Mucosa of stomach (tissue), 1 donor: Measurements from ENCODE around the gene CASK.

Source experiments
- H3K27me3 ChIP-seq: one replicate; pipeline ENCODE4 v1.7.0; 2013; ENCODE audit warnings: mild to moderate bottlenecking, low read length; ENCODE audit not compliant: control insufficient read depth, insufficient read depth
- H3K36me3 ChIP-seq: one replicate; pipeline ENCODE4 v1.7.0; 2013; ENCODE audit warnings: low read length; ENCODE audit not compliant: control insufficient read depth, insufficient read depth
- H3K4me1 ChIP-seq: one replicate; pipeline ENCODE4 v1.7.0; 2013; ENCODE audit warnings: mild to moderate bottlenecking, low read length; ENCODE audit not compliant: control insufficient read depth, insufficient read depth
- H3K4me3 ChIP-seq: one replicate; pipeline ENCODE4 v1.7.0; 2013; ENCODE audit warnings: low read length
- H3K9ac ChIP-seq: one replicate; pipeline ENCODE4 v1.7.0; 2013; ENCODE audit warnings: mild to moderate bottlenecking, low read length, moderate library complexity
- H3K9me3 ChIP-seq: one replicate; pipeline ENCODE4 v1.7.0; 2013; ENCODE audit warnings: mild to moderate bottlenecking, low read length, moderate library complexity; ENCODE audit not compliant: control insufficient read depth
- donor health status: Pancreatic carcinoma.

Gene CASK

GRCh38 chrX:41808047-41808446 lies 115.3 kb downstream of the CASK start:
- no peak overlapping the region for H3K4me3 ChIP-seq
- H3K36me3 ChIP-seq = no peaks in the 10 kb centered on the region
- H3K4me1 ChIP-seq = no peaks in the 10 kb centered on the region
- H3K9ac ChIP-seq = no peak overlapping the region
- H3K27me3 ChIP-seq = no peaks in the 10 kb centered on the region
- H3K9me3 ChIP-seq = no peaks in the 10 kb centered on the region

GRCh38 chrX:41802958-41803357 lies 120.4 kb downstream of the CASK start:
- Histone ChIP-seq H3K27me3 (no peaks in the 10 kb centered on the region), H3K36me3 (no peaks in the 10 kb centered on the region), H3K9ac (no peak overlapping the region), H3K4me3 (no peak overlapping the region), H3K9me3 (no peaks in the 10 kb centered on the region), H3K4me1 (peaks cover 6% of the 10 kb centered on the region)

GRCh38 chrX:41799661-41800060 lies 123.7 kb downstream of the CASK start:
- H3K4me1 ChIP-seq = peaks cover 6% of the 10 kb centered on the region
- no peaks in the 10 kb centered on the region for H3K36me3 ChIP-seq
- no peak overlapping the region for H3K9ac ChIP-seq
- H3K27me3 ChIP-seq = no peaks in the 10 kb centered on the region
- H3K4me3 ChIP-seq = no peak overlapping the region
- no peaks in the 10 kb centered on the region for H3K9me3 ChIP-seq

- Histone ChIP-seq H3K9ac (no peak overlapping the region), H3K27me3 (no peaks in the 10 kb centered on the region)
Observed at GRCh38 chrX:41796577-41796976, 126.8 kb downstream of the CASK start.

GRCh38 chrX:41796046-41796445 lies 127.3 kb downstream of the CASK start:
- Histone ChIP-seq H3K9me3 (no peaks in the 10 kb centered on the region), H3K4me1 (peaks cover 6% of the 10 kb centered on the region), H3K9ac (no peak overlapping the region), H3K36me3 (no peaks in the 10 kb centered on the region), H3K27me3 (no peaks in the 10 kb centered on the region), H3K4me3 (no peak overlapping the region)

More at GRCh38 chrX:41796577-41796976, 126.8 kb downstream of the CASK start:
- Histone ChIP-seq H3K4me1 (peaks cover 6% of the 10 kb centered on the region), H3K9me3 (no peaks in the 10 kb centered on the region), H3K4me3 (no peak overlapping the region), H3K36me3 (no peaks in the 10 kb centered on the region)

GRCh38 chrX:41789374-41789773 lies 134.0 kb downstream of the CASK start:
- Histone ChIP-seq H3K9ac (no peak overlapping the region), H3K4me3 (no peak overlapping the region), H3K4me1 (no peaks in the 10 kb centered on the region), H3K27me3 (no peaks in the 10 kb centered on the region), H3K36me3 (no peaks in the 10 kb centered on the region), H3K9me3 (no peaks in the 10 kb centered on the region)

- H3K4me3 ChIP-seq = no peak overlapping the region
- no peaks in the 10 kb centered on the region for H3K9me3 ChIP-seq
- H3K27me3 ChIP-seq = no peaks in the 10 kb centered on the region
- no peak overlapping the region for H3K9ac ChIP-seq
- H3K4me1 ChIP-seq = no peaks in the 10 kb centered on the region
- H3K36me3 ChIP-seq = no peaks in the 10 kb centered on the region
Observed at GRCh38 chrX:41785685-41786084, 137.7 kb downstream of the CASK start.

- no peaks in the 10 kb centered on the region for H3K9me3 ChIP-seq
- no peaks in the 10 kb centered on the region for H3K36me3 ChIP-seq
- H3K4me1 ChIP-seq = peaks cover 5% of the 10 kb centered on the region
- no peak overlapping the region for H3K4me3 ChIP-seq
- H3K27me3 ChIP-seq = no peaks in the 10 kb centered on the region
- H3K9ac ChIP-seq = no peak overlapping the region
Observed at GRCh38 chrX:41781500-41781899, 141.9 kb downstream of the CASK start.

- Histone ChIP-seq H3K36me3 (no peaks in the 10 kb centered on the region), H3K9ac (no peak overlapping the region), H3K27me3 (no peaks in the 10 kb centered on the region), H3K4me1 (peaks cover 5% of the 10 kb centered on the region), H3K9me3 (no peaks in the 10 kb centered on the region), H3K4me3 (no peak overlapping the region)
Observed at GRCh38 chrX:41779941-41780340, 143.4 kb downstream of the CASK start.

- H3K4me1 ChIP-seq = peaks cover 5% of the 10 kb centered on the region
- H3K9ac ChIP-seq = no peak overlapping the region
- H3K27me3 ChIP-seq = no peaks in the 10 kb centered on the region
Observed at GRCh38 chrX:41779030-41779564, 144.3 kb downstream of the CASK start.

GRCh38 chrX:41761702-41762101 lies 161.7 kb downstream of the CASK start:
- Histone ChIP-seq H3K27me3 (no peaks in the 10 kb centered on the region), H3K4me3 (no peak overlapping the region), H3K9ac (no peak overlapping the region), H3K9me3 (no peaks in the 10 kb centered on the region), H3K4me1 (peaks cover 3% of the 10 kb centered on the region), H3K36me3 (no peaks in the 10 kb centered on the region)

More at GRCh38 chrX:41779030-41779564, 144.3 kb downstream of the CASK start:
- H3K9me3 ChIP-seq = no peaks in the 10 kb centered on the region
- no peaks in the 10 kb centered on the region for H3K36me3 ChIP-seq
- H3K4me3 ChIP-seq = no peak overlapping the region

- Histone ChIP-seq H3K27me3 (no peaks in the 10 kb centered on the region), H3K36me3 (no peaks in the 10 kb centered on the region), H3K9me3 (no peaks in the 10 kb centered on the region), H3K4me3 (no peak overlapping the region), H3K4me1 (peaks cover 3% of the 10 kb centered on the region), H3K9ac (no peak overlapping the region)
Observed at GRCh38 chrX:41761169-41761568, 162.2 kb downstream of the CASK start.

- Histone ChIP-seq H3K4me1 (peaks cover 3% of the 10 kb centered on the region), H3K9ac (no peak overlapping the region), H3K27me3 (no peaks in the 10 kb centered on the region), H3K4me3 (no peak overlapping the region), H3K9me3 (no peaks in the 10 kb centered on the region), H3K36me3 (no peaks in the 10 kb centered on the region)
Observed at GRCh38 chrX:41759817-41760216, 163.5 kb downstream of the CASK start.
